ENCODE measurements around the gene MCC. TPM values are rescaled to one million over a fixed set of nuclear protein-coding genes. Genes with fewer than 3 reads are reported as not detected.

The MCC gene
- total RNA-seq, 4 donors from 2014 or later = 1.2 to 133 (median 8.5) TPM

DNA sequence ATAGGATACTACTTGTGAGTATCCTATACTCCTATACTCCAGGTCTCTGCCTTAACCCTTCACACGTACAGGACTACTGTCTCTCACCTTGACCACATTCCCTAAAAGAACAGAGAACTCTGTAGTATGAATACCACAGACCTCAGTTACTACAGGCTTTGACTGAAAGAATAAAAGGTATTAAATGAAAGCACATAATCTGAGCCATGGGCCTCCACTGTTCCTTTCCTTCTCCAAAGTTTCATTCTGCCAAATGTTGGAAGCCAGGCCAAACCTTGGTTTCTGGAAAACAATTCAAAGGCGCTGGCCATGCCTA, 244.9 kb downstream of the MCC start:
- no peaks in the 10 kb centered on the region for H3K9me3 ChIP-seq
- no peaks in the 10 kb centered on the region for H3K36me3 ChIP-seq
- peaks cover 0 to 8% (median 0%) of the 10 kb centered on the region in 4 donors for H3K4me1 ChIP-seq
- no peak overlapping the region for H3K27ac ChIP-seq
- no peaks in the 10 kb centered on the region for H3K27me3 ChIP-seq
- no peak for TF ChIP-seq POLR2A (IDR thresholded peaks at IDR 0.05)
- TF ChIP-seq, protein P1, sequence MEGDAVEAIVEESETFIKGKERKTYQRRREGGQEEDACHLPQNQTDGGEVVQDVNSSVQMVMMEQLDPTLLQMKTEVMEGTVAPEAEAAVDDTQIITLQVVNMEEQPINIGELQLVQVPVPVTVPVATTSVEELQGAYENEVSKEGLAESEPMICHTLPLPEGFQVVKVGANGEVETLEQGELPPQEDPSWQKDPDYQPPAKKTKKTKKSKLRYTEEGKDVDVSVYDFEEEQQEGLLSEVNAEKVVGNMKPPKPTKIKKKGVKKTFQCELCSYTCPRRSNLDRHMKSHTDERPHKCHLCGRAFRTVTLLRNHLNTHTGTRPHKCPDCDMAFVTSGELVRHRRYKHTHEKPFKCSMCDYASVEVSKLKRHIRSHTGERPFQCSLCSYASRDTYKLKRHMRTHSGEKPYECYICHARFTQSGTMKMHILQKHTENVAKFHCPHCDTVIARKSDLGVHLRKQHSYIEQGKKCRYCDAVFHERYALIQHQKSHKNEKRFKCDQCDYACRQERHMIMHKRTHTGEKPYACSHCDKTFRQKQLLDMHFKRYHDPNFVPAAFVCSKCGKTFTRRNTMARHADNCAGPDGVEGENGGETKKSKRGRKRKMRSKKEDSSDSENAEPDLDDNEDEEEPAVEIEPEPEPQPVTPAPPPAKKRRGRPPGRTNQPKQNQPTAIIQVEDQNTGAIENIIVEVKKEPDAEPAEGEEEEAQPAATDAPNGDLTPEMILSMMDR (IDR thresholded peaks at IDR 0.05) = no peak
- no peak for DNase-seq
- no peak overlapping the region for H3K4me3 ChIP-seq

DNA sequence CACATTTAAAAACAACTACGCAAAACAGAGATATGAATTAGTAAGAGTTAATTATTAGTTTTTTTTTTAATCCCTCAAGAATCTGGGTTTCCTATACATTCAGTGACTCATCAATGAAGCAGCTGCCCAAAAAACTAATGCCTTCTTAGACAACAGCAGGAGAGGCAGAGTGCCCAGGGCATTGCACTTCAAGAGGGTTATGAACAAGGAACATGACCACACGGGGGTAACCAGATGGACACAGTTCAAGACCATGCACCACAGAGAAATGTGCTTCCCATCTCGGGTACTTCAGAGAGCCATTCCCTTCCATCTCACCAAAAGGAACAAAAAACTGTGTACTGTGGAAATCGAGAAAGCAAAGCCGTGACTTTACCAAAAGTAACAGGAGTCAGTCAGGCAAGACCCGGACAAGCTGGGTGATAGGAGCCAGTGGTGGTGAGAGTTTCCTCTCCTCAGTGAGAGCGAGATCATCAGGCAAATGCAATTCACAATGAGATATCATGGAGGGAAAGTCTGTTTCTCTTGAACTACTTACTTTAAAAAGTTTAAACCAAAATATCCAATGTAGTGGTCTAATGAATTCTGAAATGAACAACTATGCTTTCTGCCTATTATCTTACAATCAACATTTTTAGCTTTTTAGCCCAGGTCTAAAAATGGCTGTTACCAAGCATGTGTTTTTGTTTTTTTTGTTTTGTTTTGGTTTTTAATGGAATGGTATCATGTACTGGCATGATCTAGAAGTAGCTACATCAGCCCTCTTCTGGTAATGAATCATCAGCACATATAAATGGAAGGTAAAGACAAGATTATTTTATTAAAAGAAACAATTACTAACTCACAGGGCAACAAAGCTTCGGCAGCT, 245.5 kb downstream of the MCC start:
- no peaks in the 10 kb centered on the region for H3K9me3 ChIP-seq
- no peaks in the 10 kb centered on the region for H3K36me3 ChIP-seq
- H3K27me3 ChIP-seq = no peaks in the 10 kb centered on the region
- TF ChIP-seq POLR2A (IDR thresholded peaks at IDR 0.05) = no peak
- TF ChIP-seq, protein P1 (IDR thresholded peaks at IDR 0.05) = no peak
- H3K4me3 ChIP-seq = no peak overlapping the region
- H3K27ac ChIP-seq = no peak overlapping the region
- H3K4me1 ChIP-seq = peaks cover 0 to 8% (median 0%) of the 10 kb centered on the region in 4 donors
- no peak for DNase-seq

DNA sequence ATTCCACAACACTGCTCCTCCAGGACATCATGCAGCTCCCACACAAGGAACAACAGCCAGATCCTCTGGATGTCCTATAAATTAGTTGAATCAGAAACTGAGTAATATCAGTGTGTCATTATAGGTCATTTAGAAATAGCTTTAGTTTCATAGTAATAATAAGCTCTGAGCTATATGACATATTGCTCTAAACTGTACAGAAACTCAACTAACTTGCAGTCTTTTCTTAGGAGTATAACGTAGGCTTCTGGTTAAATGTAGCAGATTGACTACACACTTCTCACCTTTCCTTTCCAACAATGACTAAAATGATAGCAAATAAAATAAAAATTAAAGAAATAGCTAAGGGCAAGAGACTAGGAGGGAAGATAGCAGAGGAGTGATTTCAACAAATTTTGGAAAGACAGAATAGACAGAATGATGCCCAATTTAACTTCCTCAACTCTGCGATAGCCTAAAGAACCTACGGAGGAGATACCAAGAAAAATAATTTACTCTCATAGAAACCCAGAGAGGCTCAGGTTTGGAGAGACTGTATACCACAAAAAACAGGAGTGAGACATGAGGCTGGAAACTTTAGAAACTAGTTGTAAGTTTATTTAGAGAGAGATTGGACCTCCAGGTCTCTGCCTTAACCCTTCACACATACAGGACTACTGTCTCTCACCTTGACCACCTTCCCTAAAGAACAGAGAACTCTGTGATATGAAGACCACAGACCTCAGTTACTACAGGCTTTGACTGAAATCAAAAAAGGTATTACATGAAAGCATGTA, 247.1 kb downstream of the MCC start:
- no peaks in the 10 kb centered on the region for H3K27me3 ChIP-seq
- no peak for DNase-seq
- no peak overlapping the region for H3K4me3 ChIP-seq
- H3K27ac ChIP-seq = no peak overlapping the region
- no peaks in the 10 kb centered on the region for H3K36me3 ChIP-seq
- TF ChIP-seq, protein P1 (IDR thresholded peaks at IDR 0.05) = no peak
- no peak for TF ChIP-seq POLR2A (IDR thresholded peaks at IDR 0.05)
- H3K4me1 ChIP-seq = peaks cover 0 to under 1% (median 0%) of the 10 kb centered on the region in 4 donors
- no peaks in the 10 kb centered on the region for H3K9me3 ChIP-seq

DNA sequence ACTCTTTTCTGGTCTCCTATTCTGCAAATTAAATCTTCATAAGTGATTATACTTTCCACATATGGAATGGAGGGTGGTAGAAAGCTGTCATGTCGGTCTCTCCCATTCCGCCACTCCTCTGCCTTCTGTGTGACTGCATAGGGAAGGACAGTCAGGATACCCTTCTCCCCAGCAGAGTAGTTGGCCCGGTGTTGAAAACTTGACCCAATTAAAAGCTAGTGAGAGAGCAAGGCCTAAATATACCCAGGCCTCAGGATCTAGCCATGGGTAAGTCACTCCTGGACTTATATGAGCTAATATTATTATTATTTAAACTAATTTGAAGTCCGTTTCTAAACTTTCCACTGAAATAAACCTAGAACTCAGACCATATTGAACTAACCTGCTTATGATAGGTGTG, 248.2 kb downstream of the MCC start:
- no peak overlapping the region for H3K27ac ChIP-seq
- H3K4me3 ChIP-seq = no peak overlapping the region
- DNase-seq = no peak
- TF ChIP-seq POLR2A (IDR thresholded peaks at IDR 0.05) = no peak
- TF ChIP-seq, protein P1 (IDR thresholded peaks at IDR 0.05) = no peak
- no peaks in the 10 kb centered on the region for H3K27me3 ChIP-seq
- H3K4me1 ChIP-seq = no peaks in the 10 kb centered on the region
- no peaks in the 10 kb centered on the region for H3K36me3 ChIP-seq
- H3K9me3 ChIP-seq = no peaks in the 10 kb centered on the region

DNA sequence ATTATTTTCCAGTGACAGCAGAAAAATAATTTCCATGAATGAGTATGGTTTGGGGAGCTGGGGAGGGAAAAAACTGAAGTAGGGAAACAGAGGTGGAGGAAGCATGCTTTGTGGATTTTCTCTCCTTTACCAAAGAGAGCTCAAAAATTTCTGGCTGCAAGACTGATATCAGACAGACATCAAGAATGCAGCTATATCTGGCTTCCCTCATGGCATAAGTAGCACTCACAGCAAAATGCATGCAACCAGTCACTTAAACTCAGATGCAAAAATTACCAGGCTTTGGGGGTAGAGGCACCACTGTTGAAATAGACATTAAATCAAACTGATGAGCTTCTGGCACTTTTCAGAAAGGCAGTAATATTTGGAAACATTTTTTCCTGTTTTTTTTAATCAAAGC, 250.4 kb downstream of the MCC start:
- H3K4me3 ChIP-seq = no peak overlapping the region
- DNase-seq = no peak
- no peaks in the 10 kb centered on the region for H3K27me3 ChIP-seq
- H3K27ac ChIP-seq = no peak overlapping the region
- no peaks in the 10 kb centered on the region for H3K36me3 ChIP-seq
- no peaks in the 10 kb centered on the region for H3K9me3 ChIP-seq
- TF ChIP-seq POLR2A (IDR thresholded peaks at IDR 0.05) = no peak
- TF ChIP-seq, protein P1 (IDR thresholded peaks at IDR 0.05) = no peak
- no peaks in the 10 kb centered on the region for H3K4me1 ChIP-seq
